ENCODE measurements around the gene KRTAP5-1. TPM values are rescaled to one million over a fixed set of nuclear protein-coding genes. Genes with fewer than 3 reads are reported as not detected.

The KRTAP5-1 gene
- total RNA-seq, 4 donors from 2014 or later, result not detected

DNA sequence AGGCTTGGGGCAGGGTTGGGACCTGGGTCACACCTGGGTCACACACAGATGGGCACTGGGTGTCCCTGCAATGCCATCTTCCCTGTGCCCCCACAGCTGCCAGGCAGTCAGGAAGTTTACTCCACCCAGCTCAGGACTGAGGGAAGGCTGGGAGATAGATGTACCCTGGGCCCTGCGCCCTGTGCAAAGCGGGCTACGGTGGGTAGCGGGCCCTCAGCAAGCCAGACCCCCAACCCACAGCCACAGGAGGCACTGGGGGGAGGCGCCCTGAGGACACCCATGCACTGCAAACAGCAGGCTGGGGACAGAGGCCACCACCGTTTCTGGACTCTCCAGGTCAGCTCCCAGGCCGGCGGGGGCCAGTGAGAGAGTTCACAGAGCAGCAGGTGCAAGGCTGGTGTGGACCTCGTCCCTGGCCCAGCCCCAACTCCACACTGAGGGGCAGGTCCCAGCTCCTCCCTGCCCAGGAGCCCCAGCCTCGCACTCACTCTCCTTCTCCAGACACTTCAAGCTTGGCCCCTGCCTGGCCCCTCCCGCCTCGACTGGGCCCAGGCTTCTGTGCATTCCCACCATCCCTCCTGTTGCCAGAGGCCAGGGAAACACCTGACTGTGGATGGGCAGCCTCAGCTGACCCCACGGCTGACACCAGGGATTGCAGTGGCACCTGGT lies 17.9 kb downstream of the KRTAP5-1 start:
- TF ChIP-seq, protein P1, sequence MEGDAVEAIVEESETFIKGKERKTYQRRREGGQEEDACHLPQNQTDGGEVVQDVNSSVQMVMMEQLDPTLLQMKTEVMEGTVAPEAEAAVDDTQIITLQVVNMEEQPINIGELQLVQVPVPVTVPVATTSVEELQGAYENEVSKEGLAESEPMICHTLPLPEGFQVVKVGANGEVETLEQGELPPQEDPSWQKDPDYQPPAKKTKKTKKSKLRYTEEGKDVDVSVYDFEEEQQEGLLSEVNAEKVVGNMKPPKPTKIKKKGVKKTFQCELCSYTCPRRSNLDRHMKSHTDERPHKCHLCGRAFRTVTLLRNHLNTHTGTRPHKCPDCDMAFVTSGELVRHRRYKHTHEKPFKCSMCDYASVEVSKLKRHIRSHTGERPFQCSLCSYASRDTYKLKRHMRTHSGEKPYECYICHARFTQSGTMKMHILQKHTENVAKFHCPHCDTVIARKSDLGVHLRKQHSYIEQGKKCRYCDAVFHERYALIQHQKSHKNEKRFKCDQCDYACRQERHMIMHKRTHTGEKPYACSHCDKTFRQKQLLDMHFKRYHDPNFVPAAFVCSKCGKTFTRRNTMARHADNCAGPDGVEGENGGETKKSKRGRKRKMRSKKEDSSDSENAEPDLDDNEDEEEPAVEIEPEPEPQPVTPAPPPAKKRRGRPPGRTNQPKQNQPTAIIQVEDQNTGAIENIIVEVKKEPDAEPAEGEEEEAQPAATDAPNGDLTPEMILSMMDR (IDR thresholded peaks at IDR 0.05), result no peak
- TF ChIP-seq POLR2AphosphoS5 (IDR thresholded peaks at IDR 0.05), result peak in 1 of 2 donors; percentile 44
- TF ChIP-seq EP300 (IDR thresholded peaks at IDR 0.05), result no peak
- no peak for DNase-seq (ENCODE audit: extremely low spot score)
- WGBS, result 66% methylated on average over 11 of the region's 13 CpGs
- peaks cover 0 to 5% (median 0%) of the 10 kb centered on the region in 4 donors for H3K27me3 ChIP-seq
- peaks cover 0 to 31% (median 18%) of the 10 kb centered on the region in 4 donors for H3K36me3 ChIP-seq
- H3K4me3 ChIP-seq, result no peak overlapping the region
- H3K4me1 ChIP-seq, result peaks cover 49 to 91% (median 63%) of the 10 kb centered on the region in 4 donors
- peak overlapping the region in 3 of 4 donors; percentile 18 to 82 (median 22) for H3K27ac ChIP-seq (replicated peaks in 1 of 4)
- intact Hi-C loops (cut with DNase I), result no loop called here
- H3K9me3 ChIP-seq, result no peaks in the 10 kb centered on the region

DNA sequence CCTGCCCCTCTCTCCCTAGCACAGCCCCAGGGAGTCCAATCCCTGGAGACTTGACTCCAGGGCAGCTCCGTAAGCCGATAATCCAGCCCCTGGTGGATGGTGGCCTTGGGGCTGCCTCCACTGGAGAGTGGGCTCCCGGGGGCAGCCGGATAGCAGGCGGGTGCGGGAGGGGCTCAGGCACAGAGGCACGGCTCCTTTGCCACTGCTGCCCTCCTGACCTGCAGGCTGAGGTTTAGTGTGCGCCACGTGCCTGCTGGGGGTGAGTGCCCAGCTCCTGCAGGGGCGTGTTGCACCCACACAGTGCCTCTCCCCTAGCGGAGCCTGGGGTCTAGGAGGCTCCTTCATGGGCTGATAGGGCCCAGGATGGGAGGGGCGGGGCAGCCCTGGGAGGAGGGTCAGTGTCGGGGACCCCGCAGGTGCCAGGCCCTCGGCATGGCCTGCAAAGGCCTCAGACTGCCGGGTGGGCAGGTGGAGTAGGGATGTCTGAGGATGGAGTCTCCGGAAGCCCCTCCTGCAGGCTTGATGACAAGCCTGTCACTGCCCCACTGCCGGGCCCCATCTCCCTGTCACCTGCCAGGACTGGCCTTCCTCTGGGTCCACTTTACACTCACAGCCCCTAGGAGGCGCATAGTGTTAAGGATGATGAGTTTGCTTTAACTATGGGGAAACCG lies 18.6 kb downstream of the KRTAP5-1 start:
- Histone ChIP-seq H3K36me3 (peaks cover 0 to 38% (median 24%) of the 10 kb centered on the region in 4 donors), H3K4me3 (no peak overlapping the region), H3K27ac (replicated peaks in 1 of 4) (peak overlapping the region in 1 of 4 donors; percentile 82), H3K4me1 (peaks cover 49 to 90% (median 62%) of the 10 kb centered on the region in 4 donors), H3K9me3 (no peaks in the 10 kb centered on the region), H3K27me3 (peaks cover 0 to 5% (median 0%) of the 10 kb centered on the region in 4 donors)
- DNase-seq (ENCODE audit: extremely low spot score), result no peak
- WGBS, result 77% methylated on average over 6 of the region's 20 CpGs
- TF ChIP-seq POLR2AphosphoS5 (IDR thresholded peaks at IDR 0.05) (no peak), EP300 (IDR thresholded peaks at IDR 0.05) (no peak), POLR2A (IDR thresholded peaks at IDR 0.05; ENCODE audit: low read depth) (no peak)
- intact Hi-C loops (cut with DNase I), result no loop called here

DNA sequence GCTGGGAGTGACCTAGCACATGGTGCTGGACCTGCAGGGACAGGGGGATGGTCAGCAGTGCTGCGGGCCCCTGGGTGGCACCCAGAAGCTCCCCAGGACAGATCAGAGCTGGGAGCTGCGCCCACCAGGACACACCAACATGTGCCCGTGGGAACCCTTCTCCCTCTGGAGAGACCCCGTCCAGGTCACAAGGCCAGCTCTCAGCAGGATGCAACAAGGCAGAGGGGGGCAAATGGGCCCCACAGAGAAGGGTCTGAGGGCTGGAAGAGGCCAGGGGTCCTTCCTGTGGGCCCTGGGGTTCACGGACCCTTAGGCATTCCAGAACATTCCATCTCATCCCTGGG lies 19.2 kb downstream of the KRTAP5-1 start:
- Histone ChIP-seq H3K27ac (replicated peaks in 1 of 4) (peak overlapping the region in 2 of 4 donors; percentile 51 to 82), H3K36me3 (peaks cover 0 to 44% (median 28%) of the 10 kb centered on the region in 4 donors), H3K4me1 (peaks cover 44 to 84% (median 56%) of the 10 kb centered on the region in 4 donors), H3K4me3 (no peak overlapping the region), H3K27me3 (no peaks in the 10 kb centered on the region), H3K9me3 (no peaks in the 10 kb centered on the region)
- DNase-seq (ENCODE audit: extremely low spot score), result no peak
- 40% methylated on average over 1 of the region's 5 CpGs for WGBS
- TF ChIP-seq POLR2AphosphoS5 (IDR thresholded peaks at IDR 0.05) (no peak), POLR2A (IDR thresholded peaks at IDR 0.05; ENCODE audit: low read depth) (no peak), EP300 (IDR thresholded peaks at IDR 0.05) (no peak)
- TF ChIP-seq, protein P1 (IDR thresholded peaks at IDR 0.05), result no peak
- intact Hi-C loops (cut with DNase I), result no loop called here

DNA sequence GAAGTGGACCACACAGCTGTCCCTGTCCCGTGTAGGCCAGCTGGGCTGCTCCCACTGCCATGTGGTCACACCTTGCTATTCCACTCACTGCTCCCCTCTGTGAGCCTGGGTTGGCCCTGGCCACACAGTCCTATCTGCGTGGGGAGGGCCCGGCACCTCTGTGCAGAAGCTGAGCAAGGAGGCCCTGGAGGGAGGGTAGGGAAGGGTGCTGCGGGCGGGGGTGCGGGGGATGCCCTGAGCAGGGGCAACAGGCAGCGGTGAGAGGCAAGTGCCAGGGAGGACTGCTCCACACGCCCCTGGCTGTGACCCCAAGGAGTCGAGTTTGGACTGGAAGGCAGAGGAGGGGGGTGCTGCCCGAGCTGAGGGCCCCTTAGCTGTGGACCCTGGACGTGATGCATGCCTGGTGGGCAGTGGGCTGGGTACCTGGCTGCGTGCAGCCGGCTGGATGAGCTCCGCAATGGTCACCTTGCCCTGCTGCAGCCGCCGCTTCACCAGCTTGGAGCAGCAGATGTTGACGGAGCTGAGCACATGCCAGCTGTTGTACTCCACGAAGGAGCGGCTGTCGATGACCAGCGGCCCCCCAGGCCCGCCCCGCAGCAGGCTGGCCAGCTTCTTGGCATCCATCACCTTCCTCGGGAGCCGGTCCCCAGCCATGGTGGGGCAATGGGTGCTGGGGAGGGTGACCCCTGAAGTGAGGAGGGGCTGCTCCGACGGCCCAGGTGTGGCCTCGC lies 19.7 kb downstream of the KRTAP5-1 start:
- DNase-seq (ENCODE audit: extremely low spot score), result no peak
- intact Hi-C loops (cut with DNase I), result no loop called here
- Histone ChIP-seq H3K27me3 (no peaks in the 10 kb centered on the region), H3K9me3 (no peaks in the 10 kb centered on the region), H3K36me3 (peaks cover 0 to 50% (median 31%) of the 10 kb centered on the region in 4 donors), H3K4me1 (peaks cover 41 to 82% (median 52%) of the 10 kb centered on the region in 4 donors), H3K27ac (replicated peaks in 1 of 4) (peak overlapping the region; percentile 51 to 82 (median 61)), H3K4me3 (no peak overlapping the region)
- WGBS, result 94% methylated on average over 6 of the region's 28 CpGs
- no peak for TF ChIP-seq POLR2A (IDR thresholded peaks at IDR 0.05; ENCODE audit: low read depth)
- TF ChIP-seq, protein P1 (IDR thresholded peaks at IDR 0.05), result no peak
- TF ChIP-seq EP300 (IDR thresholded peaks at IDR 0.05), result no peak
- no peak for TF ChIP-seq POLR2AphosphoS5 (IDR thresholded peaks at IDR 0.05)
